ENCODE data around the gene UBR3. TPM values are rescaled to one million over a fixed set of nuclear protein-coding genes. Genes with fewer than 3 reads are reported as not detected.

The UBR3 gene
- total and polyA plus RNA-seq, 8 donors: 7.3 to 26.8 (median 20.5) TPM

- WGBS, 2 donors: 74 to 99% methylated on average over 2 of the region's 2 CpGs
- DNase-seq (no peak), ATAC-seq (no peak), FAIRE-seq (no peak)
- intact Hi-C loops (cut with DNase I): no loop called here
- no peaks in the 10 kb centered on the region for H3K9me3 ChIP-seq
- H3K4me1 ChIP-seq: peaks cover 5 to 17% (median 10%) of the 10 kb centered on the region in 3 donors
- no peak overlapping the region for H3K4me3 ChIP-seq
- no peak overlapping the region for H3K27ac ChIP-seq
- no peaks in the 10 kb centered on the region for H3K27me3 ChIP-seq
- peaks cover 0 to 4% (median 3%) of the 10 kb centered on the region in 3 donors for H3K36me3 ChIP-seq
- TF ChIP-seq, protein P1, sequence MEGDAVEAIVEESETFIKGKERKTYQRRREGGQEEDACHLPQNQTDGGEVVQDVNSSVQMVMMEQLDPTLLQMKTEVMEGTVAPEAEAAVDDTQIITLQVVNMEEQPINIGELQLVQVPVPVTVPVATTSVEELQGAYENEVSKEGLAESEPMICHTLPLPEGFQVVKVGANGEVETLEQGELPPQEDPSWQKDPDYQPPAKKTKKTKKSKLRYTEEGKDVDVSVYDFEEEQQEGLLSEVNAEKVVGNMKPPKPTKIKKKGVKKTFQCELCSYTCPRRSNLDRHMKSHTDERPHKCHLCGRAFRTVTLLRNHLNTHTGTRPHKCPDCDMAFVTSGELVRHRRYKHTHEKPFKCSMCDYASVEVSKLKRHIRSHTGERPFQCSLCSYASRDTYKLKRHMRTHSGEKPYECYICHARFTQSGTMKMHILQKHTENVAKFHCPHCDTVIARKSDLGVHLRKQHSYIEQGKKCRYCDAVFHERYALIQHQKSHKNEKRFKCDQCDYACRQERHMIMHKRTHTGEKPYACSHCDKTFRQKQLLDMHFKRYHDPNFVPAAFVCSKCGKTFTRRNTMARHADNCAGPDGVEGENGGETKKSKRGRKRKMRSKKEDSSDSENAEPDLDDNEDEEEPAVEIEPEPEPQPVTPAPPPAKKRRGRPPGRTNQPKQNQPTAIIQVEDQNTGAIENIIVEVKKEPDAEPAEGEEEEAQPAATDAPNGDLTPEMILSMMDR (IDR thresholded peaks at IDR 0.05): no peak
Measured at GRCh38 chr2:170070778-170071177, 243.5 kb downstream of the UBR3 start.

GRCh38 chr2:170073288-170073687 is 246.0 kb downstream of the UBR3 start:
- Histone ChIP-seq H3K4me1 (peaks cover 5 to 17% (median 10%) of the 10 kb centered on the region in 3 donors), H3K27ac (peak overlapping the region in 1 of 4 donors; percentile 5), H3K27me3 (no peaks in the 10 kb centered on the region), H3K36me3 (peaks cover 0 to 4% (median 0%) of the 10 kb centered on the region in 3 donors), H3K9me3 (no peaks in the 10 kb centered on the region), H3K4me3 (no peak overlapping the region)
- WGBS, 2 donors: 32 to 44% methylated on average over 2 of the region's 2 CpGs
- intact Hi-C loops (cut with DNase I): no loop called here
- TF ChIP-seq, protein P1 (IDR thresholded peaks at IDR 0.05): no peak
- DNase-seq (peak in 4 of 6 donors; percentile 41 to 67 (median 52)), ATAC-seq (peak; percentile 88 to 94 (median 90)), FAIRE-seq (peak; percentile 66)

DNA sequence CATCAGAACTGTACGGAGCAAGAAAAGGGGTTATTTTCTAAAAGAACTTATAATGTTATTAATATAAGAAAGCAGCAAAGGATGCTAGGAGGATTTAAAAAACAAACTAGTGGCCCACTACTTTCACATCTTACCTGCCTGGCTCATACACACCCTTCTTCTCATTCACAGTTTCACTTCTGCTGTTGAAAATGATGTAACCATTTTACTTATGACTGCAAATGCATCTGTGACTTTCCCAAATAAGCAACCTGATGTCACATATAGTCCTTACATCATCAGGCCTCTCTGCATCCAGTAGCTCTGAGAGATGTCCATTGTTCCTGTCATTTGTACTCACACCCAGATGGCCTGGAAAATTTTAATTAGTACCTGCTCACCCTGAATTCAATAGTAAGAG is 248.9 kb downstream of the UBR3 start:
- TF ChIP-seq, protein P1 (IDR thresholded peaks at IDR 0.05): no peak
- FAIRE-seq: no peak
- intact Hi-C loops (cut with DNase I): no loop called here
- Histone ChIP-seq H3K9me3 (no peaks in the 10 kb centered on the region), H3K4me3 (no peak overlapping the region), H3K4me1 (peaks cover 5 to 17% (median 10%) of the 10 kb centered on the region in 3 donors), H3K36me3 (no peaks in the 10 kb centered on the region), H3K27ac (no peak overlapping the region), H3K27me3 (no peaks in the 10 kb centered on the region)
- no peak for DNase-seq
- no peak for ATAC-seq
- WGBS, 2 donors: 91 to 100% methylated on average over 1 of the region's 1 CpG

- H3K4me1 ChIP-seq: peaks cover 5 to 11% (median 5%) of the 10 kb centered on the region in 3 donors
- H3K9me3 ChIP-seq: no peaks in the 10 kb centered on the region
- no peak overlapping the region for H3K27ac ChIP-seq
- ATAC-seq: peak in 2 of 4 donors; percentile 25 to 72
- DNase-seq: no peak
- H3K36me3 ChIP-seq: no peaks in the 10 kb centered on the region
- TF ChIP-seq, protein P1 (IDR thresholded peaks at IDR 0.05): no peak
- intact Hi-C loops (cut with DNase I): no loop called here
- no peak for FAIRE-seq
- H3K4me3 ChIP-seq: no peak overlapping the region
- WGBS, 2 donors: 90 to 91% methylated on average over 7 of the region's 7 CpGs
- no peaks in the 10 kb centered on the region for H3K27me3 ChIP-seq
Measured at GRCh38 chr2:170077830-170078569, 250.7 kb downstream of the UBR3 start.
